Measurements from ENCODE around the gene EGFL8. TPM values are rescaled to one million over a fixed set of nuclear protein-coding genes. Genes with fewer than 3 reads are reported as not detected.

Gene EGFL8
- total and polyA plus RNA-seq, 2 donors (not counting 3 experiments of a cell fraction or from before 2014, with no cell fraction given): 9.0 to 12.6 TPM

GRCh38 chr6:32118782-32119628 lies 45.4 kb upstream of the EGFL8 start:
- DNase-seq (ENCODE audit: low read depth, low spot score) (peak; percentile 87), FAIRE-seq (peak; percentile 93)
- Histone ChIP-seq H3K4me3 (replicated peaks in 1 of 3; ENCODE audit: insufficient read depth in 1 of 3, low read depth in 1 of 3, low read length in 3 of 3) (no peak overlapping the region), H3K4me1 (ENCODE audit: control insufficient read depth, extremely low read depth, insufficient read depth, low read length) (no peaks in the 10 kb centered on the region), H3K4me2 (ENCODE audit: insufficient read depth, low read length) (no peak overlapping the region), H3K27me3 (ENCODE audit: control insufficient read depth in 2 of 2, insufficient read depth in 2 of 2, low read length in 2 of 2) (no peaks in the 10 kb centered on the region), H3K36me3 (ENCODE audit: control insufficient read depth in 2 of 2, extremely low read depth in 1 of 2, insufficient read depth in 2 of 2, low read length in 2 of 2) (peaks cover 17 to 54% of the 10 kb centered on the region in 2 experiments), H2AFZ (ENCODE audit: low read depth, low read length) (no peak overlapping the region), H3K79me2 (ENCODE audit: control insufficient read depth, insufficient read depth, low read length) (no peaks in the 10 kb centered on the region), H3K9me1 (replicated peaks; ENCODE audit: control insufficient read depth, extremely low read depth, insufficient read depth, low read length) (no peaks in the 10 kb centered on the region), H3K27ac (ENCODE audit: insufficient read depth, low read depth, low read length) (no peak overlapping the region), H4K20me1 (replicated peaks; ENCODE audit: control insufficient read depth, extremely low read depth, insufficient read depth, low read length) (no peaks in the 10 kb centered on the region), H3K9me3 (replicated peaks; ENCODE audit: control insufficient read depth, insufficient read depth, low read length) (no peaks in the 10 kb centered on the region), H3K9ac (replicated peaks; ENCODE audit: extremely low read depth, insufficient read depth, low read length) (no peak overlapping the region)
- POLR2A ChIA-PET: no interaction called here
- dilution Hi-C loops (cut with MboI; ENCODE audit: extremely low pct_ligation_motif_present, low sequenced_read_pairs): no loop called here
- no peak for TF ChIP-seq MYC (IDR thresholded peaks at IDR 0.05; ENCODE audit: low read depth, low read length)
- TF ChIP-seq POLR2AphosphoS5 (IDR thresholded peaks at IDR 0.05; ENCODE audit: insufficient read depth, low read depth, low read length): peak; percentile 19
- TF ChIP-seq FOS (IDR thresholded peaks at IDR 0.05; ENCODE audit: borderline replicate concordance, insufficient read depth, low read length): no peak
- TF ChIP-seq, protein P1, sequence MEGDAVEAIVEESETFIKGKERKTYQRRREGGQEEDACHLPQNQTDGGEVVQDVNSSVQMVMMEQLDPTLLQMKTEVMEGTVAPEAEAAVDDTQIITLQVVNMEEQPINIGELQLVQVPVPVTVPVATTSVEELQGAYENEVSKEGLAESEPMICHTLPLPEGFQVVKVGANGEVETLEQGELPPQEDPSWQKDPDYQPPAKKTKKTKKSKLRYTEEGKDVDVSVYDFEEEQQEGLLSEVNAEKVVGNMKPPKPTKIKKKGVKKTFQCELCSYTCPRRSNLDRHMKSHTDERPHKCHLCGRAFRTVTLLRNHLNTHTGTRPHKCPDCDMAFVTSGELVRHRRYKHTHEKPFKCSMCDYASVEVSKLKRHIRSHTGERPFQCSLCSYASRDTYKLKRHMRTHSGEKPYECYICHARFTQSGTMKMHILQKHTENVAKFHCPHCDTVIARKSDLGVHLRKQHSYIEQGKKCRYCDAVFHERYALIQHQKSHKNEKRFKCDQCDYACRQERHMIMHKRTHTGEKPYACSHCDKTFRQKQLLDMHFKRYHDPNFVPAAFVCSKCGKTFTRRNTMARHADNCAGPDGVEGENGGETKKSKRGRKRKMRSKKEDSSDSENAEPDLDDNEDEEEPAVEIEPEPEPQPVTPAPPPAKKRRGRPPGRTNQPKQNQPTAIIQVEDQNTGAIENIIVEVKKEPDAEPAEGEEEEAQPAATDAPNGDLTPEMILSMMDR (IDR thresholded peaks at IDR 0.05; ENCODE audit: extremely low read depth in 1 of 2, insufficient read depth in 1 of 2, low read depth in 1 of 2, low read length in 2 of 2): peak; percentile 92 to 96
- CTCF ChIA-PET: interaction anchor here (0.6 to 2.8 kb wide), 22 partner anchors 9 to 668 kb away, joined by 3 to 24 read pairs (median 4); partner anchors contain the start of genes ATF6B, EGFL8, FKBPL and GPSM3
- intact Hi-C loops (cut with micrococcal nuclease): loop anchor here (1.0 to 10.0 kb wide), 4 partner anchors 35 to 296 kb away; partner anchors contain the start of gene PPT2
- BruUV-seq (replicated peaks): no TSS peak

All from endothelial cell of umbilical vein (primary cell).